ENCODE measurements around the gene SETBP1. TPM values are rescaled to one million over a fixed set of nuclear protein-coding genes. Genes with fewer than 3 reads are reported as not detected.
"Not testable (repeated sequence)": the region's sequence is repeated elsewhere in the genome, so short reads cannot be mapped to it uniquely, and the experiment has no call there.

SETBP1 gene
- total and polyA plus RNA-seq, 5 donors: 2.0 to 24.1 (median 16.4) TPM

DNA sequence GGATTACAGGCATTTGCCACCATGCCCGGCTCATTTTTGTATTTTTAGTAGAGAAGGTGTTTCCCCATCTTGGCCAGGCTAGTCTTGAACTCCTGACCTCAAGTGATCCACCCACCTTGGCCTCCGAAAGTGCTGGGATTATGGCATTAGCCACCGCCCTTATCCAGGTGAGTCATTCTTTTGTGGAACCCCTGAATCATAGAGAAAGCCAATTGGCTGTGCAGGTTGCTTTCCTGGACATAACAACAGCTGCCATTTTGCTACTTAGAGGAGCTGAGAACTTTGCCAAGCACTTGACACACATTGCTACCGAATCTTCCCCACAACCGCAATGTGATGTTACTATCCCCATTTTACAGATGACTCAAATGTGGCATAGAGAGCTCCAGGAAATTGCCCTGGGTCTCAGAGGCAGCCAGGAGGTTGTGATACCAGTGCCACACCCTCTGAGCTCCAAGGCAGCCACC lies 36.0 kb downstream of the SETBP1 start:
- H3K4me1 ChIP-seq (ENCODE audit: control insufficient read depth, insufficient read depth, low read length): no peaks in the 10 kb centered on the region
- ATAC-seq (no peak), DNase-seq (no peak)
- no peak overlapping the region for H3K4me3 ChIP-seq (ENCODE audit: low read length)
- no peaks in the 10 kb centered on the region for H3K9me3 ChIP-seq (ENCODE audit: control insufficient read depth, low read length)
- intact Hi-C loops (cut with DNase I): no loop called here
- no peak overlapping the region for H3K27ac ChIP-seq (ENCODE audit: low read length)
- no peaks in the 10 kb centered on the region for H3K27me3 ChIP-seq (ENCODE audit: control insufficient read depth, insufficient read depth)
- 94% methylated on average over 5 of the region's 5 CpGs for WGBS

DNA sequence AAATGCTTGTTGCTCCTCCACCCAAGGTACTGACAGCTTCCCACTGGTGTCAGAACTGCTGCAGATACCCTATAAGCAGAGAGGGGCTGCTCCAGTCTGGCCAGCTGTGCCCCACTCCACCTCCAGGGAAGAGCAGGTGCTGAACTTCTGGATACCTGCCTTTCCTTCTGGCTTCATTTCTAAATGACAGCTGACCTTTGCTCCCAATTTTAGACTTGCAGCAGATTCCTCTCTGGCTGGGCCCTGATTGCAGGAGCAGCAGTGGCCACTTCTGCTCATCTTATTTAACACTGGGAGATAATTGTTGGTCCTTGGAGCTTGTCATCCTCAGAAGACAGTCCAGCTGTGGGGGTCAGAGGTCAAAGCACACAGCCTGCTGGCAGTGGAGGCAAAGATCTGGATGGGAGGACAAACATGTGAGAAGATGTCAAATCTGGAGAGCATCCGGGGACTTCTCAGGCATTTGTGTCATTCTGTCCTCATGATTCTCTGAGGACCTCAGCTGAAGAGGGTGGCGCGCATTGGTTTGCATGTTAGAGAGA lies 38.9 kb downstream of the SETBP1 start:
- intact Hi-C loops (cut with DNase I): no loop called here
- Histone ChIP-seq H3K27ac (ENCODE audit: low read length) (no peak overlapping the region), H3K4me1 (ENCODE audit: control insufficient read depth, insufficient read depth, low read length) (no peaks in the 10 kb centered on the region), H3K9me3 (ENCODE audit: control insufficient read depth, low read length) (no peaks in the 10 kb centered on the region), H3K27me3 (ENCODE audit: control insufficient read depth, insufficient read depth) (no peaks in the 10 kb centered on the region), H3K4me3 (ENCODE audit: low read length) (no peak overlapping the region)
- ATAC-seq (no peak), DNase-seq (no peak)
- WGBS: 84% methylated on average over 3 of the region's 3 CpGs

DNA sequence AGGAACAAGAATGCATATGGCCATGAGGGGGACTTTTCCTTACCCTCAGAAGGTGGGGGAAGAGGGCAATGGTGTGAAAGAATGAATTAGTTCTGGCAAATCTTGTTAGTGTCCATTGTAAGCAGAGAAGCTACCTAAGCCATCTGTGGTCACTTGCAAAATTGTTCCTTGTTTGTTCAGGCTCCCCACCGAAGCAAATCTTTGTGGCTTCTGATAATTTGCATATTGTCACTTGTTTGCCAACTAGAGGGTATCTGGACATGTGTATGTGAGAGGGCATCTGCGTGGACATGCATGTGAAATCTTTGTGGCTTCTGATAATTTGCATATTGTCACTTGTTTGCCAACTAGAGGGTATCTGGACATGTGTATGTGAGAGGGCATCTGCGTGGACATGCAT lies 41.1 kb downstream of the SETBP1 start:
- ATAC-seq; H3K4me1 ChIP-seq (ENCODE audit: control insufficient read depth, insufficient read depth, low read length); H3K9me3 ChIP-seq (ENCODE audit: control insufficient read depth, low read length); H3K4me3 ChIP-seq (ENCODE audit: low read length); DNase-seq; intact Hi-C loops (cut with DNase I); H3K27me3 ChIP-seq (ENCODE audit: control insufficient read depth, insufficient read depth); H3K27ac ChIP-seq (ENCODE audit: low read length): not testable (repeated sequence)
- WGBS: 89% methylated on average over 3 of the region's 3 CpGs

DNA sequence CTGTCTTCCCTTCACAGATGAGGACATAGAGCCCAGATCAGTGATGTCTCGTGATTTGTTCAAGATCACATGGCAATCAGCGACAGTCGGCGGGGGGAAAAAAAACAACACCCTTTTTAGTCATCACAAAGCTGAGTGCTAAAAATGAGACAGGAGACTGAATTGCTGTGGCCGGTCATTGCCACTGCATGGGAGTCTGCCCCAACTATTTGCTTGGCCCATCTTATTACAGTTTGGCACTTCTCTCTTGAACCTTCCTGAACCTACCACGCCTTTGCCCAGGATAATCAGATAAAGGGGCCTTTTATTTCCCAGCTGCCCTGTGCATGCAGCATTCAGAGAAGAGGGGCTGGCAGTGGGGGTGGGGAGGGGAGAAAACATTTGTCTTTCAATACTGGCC lies 42.7 kb downstream of the SETBP1 start:
- H3K27ac ChIP-seq (ENCODE audit: low read length): no peak overlapping the region
- 86% methylated on average over 6 of the region's 6 CpGs for WGBS
- no peaks in the 10 kb centered on the region for H3K27me3 ChIP-seq (ENCODE audit: control insufficient read depth, insufficient read depth)
- H3K9me3 ChIP-seq (ENCODE audit: control insufficient read depth, low read length): no peaks in the 10 kb centered on the region
- no peak overlapping the region for H3K4me3 ChIP-seq (ENCODE audit: low read length)
- peaks cover 4% of the 10 kb centered on the region for H3K4me1 ChIP-seq (ENCODE audit: control insufficient read depth, insufficient read depth, low read length)
- intact Hi-C loops (cut with DNase I): no loop called here
- ATAC-seq (no peak), DNase-seq (no peak)

DNA sequence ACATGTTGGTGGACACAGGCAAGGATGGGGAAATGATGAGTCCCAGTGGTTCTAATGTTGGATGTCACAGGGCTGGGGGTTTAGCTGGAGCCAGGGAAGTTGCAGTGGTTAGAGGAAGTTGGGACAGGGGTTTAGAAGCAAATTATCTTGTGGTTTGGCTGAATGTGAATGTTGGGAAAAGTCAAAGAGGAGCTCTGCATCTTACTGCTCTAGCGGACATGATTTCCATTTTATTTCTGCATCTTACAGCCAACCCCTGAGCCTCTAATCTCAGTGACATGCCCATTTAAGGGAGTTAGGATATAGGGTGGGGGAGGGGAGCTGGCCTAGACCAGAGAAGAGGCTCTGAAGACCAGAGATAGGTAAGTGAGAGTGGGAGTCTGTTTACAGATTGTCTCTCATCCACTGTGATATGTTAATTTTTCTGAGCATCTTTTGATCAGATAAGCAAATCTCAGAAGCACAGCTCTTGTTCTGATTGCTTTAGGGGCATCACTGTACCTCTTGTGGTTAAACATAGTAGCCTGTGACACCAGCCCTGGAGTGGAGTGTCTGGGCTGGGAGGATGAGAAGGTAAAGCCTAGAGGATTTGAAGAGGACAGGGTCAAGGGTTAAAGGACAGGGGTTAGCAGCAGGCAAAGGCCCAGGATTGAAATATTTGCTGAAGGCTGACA lies 43.6 kb downstream of the SETBP1 start:
- Histone ChIP-seq H3K27ac (ENCODE audit: low read length) (no peak overlapping the region), H3K9me3 (ENCODE audit: control insufficient read depth, low read length) (no peaks in the 10 kb centered on the region), H3K4me1 (ENCODE audit: control insufficient read depth, insufficient read depth, low read length) (peaks cover 4% of the 10 kb centered on the region), H3K4me3 (ENCODE audit: low read length) (no peak overlapping the region), H3K27me3 (ENCODE audit: control insufficient read depth, insufficient read depth) (no peaks in the 10 kb centered on the region)
- intact Hi-C loops (cut with DNase I): no loop called here
- 53% methylated on average over 1 of the region's 1 CpG for WGBS
- ATAC-seq (peak in 1 of 2 donors; percentile 39), DNase-seq (no peak)

DNA sequence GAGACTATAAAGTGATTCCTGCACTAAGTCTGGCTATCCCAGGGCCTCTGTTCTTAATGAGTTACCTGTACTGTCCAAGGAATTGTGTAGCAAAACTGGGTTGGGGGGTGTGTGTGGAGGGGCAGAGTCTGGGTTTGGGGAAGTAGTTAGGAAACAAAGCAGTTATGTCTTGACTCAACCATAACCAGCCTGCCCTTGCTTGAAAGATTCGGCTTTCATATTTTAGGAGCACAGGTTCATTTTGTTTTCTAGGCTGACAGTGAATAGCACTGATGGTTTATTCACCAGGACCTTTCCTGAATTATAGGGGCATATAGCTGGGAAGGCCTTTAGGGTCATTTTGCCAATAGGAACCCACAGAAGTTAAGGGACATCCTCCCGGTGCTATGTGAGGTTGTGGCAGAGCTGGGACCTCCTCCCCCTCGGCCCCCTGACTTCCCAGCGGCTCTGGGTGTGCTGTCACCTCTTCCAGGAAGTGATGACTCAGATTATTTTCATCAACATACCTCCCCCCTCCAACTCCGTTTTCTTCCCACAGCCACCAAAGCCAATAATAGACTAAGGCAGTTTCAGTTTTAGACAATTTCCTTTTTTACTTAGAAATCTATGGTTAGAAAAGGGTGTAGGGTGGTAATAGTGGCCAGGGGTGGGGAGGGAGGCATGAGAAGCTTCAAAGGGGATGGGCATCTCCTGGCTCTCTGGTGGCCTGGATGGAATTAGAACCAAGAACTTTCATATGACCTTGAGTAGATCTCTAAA lies 44.8 kb downstream of the SETBP1 start:
- Histone ChIP-seq H3K4me3 (ENCODE audit: low read length) (no peak overlapping the region), H3K27ac (ENCODE audit: low read length) (peak overlapping the region; percentile 46), H3K9me3 (ENCODE audit: control insufficient read depth, low read length) (no peaks in the 10 kb centered on the region), H3K4me1 (ENCODE audit: control insufficient read depth, insufficient read depth, low read length) (peaks cover 4% of the 10 kb centered on the region), H3K27me3 (ENCODE audit: control insufficient read depth, insufficient read depth) (no peaks in the 10 kb centered on the region)
- WGBS: 33% methylated on average over 5 of the region's 5 CpGs
- ATAC-seq (peak; percentile 84 to 95), DNase-seq (peak; percentile 59 to 74 (median 69))
- intact Hi-C loops (cut with DNase I): no loop called here

DNA sequence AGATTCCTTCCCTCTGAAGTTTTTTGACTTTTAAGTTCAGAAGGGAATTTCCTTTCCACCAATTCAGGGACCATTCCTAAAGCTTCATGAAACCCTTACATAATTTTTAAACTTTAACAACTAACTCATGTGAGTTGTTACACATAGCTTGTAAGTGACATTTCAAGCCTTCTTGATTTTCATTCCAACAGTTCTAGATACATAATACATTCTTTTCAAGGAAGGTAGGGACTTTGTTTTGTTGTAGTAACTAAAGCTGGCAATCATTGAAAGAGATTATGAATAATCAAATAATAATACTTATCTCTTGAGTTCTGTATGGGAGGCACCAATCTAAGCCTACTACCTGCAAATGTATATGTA lies 45.4 kb downstream of the SETBP1 start:
- intact Hi-C loops (cut with DNase I): no loop called here
- Histone ChIP-seq H3K27me3 (ENCODE audit: control insufficient read depth, insufficient read depth) (no peaks in the 10 kb centered on the region), H3K4me1 (ENCODE audit: control insufficient read depth, insufficient read depth, low read length) (peaks cover 4% of the 10 kb centered on the region)

DNA sequence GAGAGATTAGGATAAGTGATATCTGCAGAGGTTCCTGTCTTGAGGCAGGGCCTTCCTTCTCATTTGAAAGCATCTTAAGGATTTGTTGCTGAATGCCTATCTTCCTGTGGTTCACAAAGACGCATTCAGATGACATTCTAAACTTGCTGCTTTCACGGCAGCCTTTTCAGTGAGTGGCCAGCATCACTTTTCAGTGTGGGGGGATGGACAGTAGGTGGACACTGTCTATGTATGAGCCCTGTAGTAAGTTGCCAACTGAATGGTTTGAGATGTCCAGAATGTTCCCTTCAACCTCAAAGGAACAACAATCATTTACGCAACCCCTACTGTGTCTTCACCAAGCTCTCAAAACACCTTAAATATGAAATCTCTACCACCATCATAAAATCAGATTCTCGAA lies 46.6 kb downstream of the SETBP1 start:
- 92% methylated on average over 4 of the region's 4 CpGs for WGBS
- no peak overlapping the region for H3K27ac ChIP-seq (ENCODE audit: low read length)

More for the DNA sequence above, 45.4 kb downstream of the SETBP1 start:
- Histone ChIP-seq H3K27ac (ENCODE audit: low read length) (no peak overlapping the region), H3K9me3 (ENCODE audit: control insufficient read depth, low read length) (no peaks in the 10 kb centered on the region), H3K4me3 (ENCODE audit: low read length) (no peak overlapping the region)
- ATAC-seq (no peak), DNase-seq (no peak)

DNA sequence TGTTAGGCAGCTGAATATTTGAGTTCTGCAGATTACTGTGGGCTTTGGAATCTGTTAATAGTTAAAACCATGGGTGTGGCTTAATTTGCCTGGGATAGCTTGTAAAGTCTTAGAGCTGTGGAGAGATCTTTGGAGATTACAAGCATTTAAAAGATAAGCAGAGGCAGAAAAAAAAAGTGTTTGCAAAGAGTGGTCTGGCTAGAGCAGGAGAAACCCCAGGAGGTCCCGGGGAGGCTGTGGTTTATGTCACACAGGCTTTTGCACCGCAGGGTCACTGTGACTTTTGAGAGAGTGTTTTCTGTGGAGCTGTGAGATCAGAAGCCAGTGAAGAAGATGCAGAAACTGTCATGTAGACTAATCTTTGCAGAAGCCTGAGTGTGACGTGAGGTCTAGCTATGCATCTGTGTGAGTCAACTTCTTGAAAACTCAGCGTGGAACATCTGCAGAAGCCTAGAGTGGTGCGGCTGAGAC lies 49.0 kb downstream of the SETBP1 start:
- no peak overlapping the region for H3K4me3 ChIP-seq (ENCODE audit: low read length)
- no peaks in the 10 kb centered on the region for H3K9me3 ChIP-seq (ENCODE audit: control insufficient read depth, low read length)
- no peaks in the 10 kb centered on the region for H3K27me3 ChIP-seq (ENCODE audit: control insufficient read depth, insufficient read depth)
- intact Hi-C loops (cut with DNase I): no loop called here
- DNase-seq (no peak), ATAC-seq (no peak)
- WGBS: 80% methylated on average over 5 of the region's 5 CpGs
- peaks cover 4% of the 10 kb centered on the region for H3K4me1 ChIP-seq (ENCODE audit: control insufficient read depth, insufficient read depth, low read length)
- no peak overlapping the region for H3K27ac ChIP-seq (ENCODE audit: low read length)

More for the DNA sequence above, 46.6 kb downstream of the SETBP1 start:
- no peak for ATAC-seq
- intact Hi-C loops (cut with DNase I): no loop called here
- H3K4me1 ChIP-seq (ENCODE audit: control insufficient read depth, insufficient read depth, low read length): peaks cover 4% of the 10 kb centered on the region
- no peak overlapping the region for H3K4me3 ChIP-seq (ENCODE audit: low read length)
- no peaks in the 10 kb centered on the region for H3K27me3 ChIP-seq (ENCODE audit: control insufficient read depth, insufficient read depth)
- no peaks in the 10 kb centered on the region for H3K9me3 ChIP-seq (ENCODE audit: control insufficient read depth, low read length)
- no peak for DNase-seq

DNA sequence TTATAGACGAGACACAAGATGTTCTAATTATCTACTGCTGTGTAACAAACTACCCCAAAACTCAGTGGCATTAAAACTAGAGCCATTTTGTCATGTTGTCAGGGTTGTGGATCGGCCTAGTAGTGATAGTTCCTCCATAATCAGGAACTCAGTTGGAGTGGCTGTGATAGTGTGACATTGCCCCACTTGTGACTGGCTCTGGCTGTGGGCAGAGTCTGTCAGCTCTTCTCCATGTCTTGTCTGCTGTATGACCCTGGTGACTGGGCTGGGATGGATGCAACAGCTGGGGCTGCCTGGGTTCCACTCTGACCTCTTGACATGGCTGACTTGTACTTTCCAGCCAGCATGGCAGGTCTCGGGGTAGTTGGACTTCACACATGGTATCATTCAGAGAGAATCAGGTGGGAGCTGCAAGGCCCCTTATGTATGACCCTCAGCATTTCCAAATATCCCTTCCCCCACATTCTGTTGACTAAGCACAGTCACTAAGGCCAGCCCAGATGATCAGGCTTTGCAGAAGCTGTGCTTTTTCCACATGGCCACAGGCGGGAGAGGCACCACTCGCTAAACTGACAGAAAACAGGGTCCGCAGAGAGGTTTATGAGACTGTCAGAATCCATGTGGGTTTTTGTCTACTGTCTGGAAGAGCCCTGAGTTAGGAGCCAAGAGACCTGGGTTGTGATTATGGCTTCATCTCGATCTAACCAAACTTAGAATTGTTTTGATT lies 50.3 kb downstream of the SETBP1 start:
- intact Hi-C loops (cut with DNase I): no loop called here
- Histone ChIP-seq H3K27ac (ENCODE audit: low read length) (no peak overlapping the region), H3K27me3 (ENCODE audit: control insufficient read depth, insufficient read depth) (no peaks in the 10 kb centered on the region), H3K4me3 (ENCODE audit: low read length) (no peak overlapping the region), H3K4me1 (ENCODE audit: control insufficient read depth, insufficient read depth, low read length) (no peaks in the 10 kb centered on the region), H3K9me3 (ENCODE audit: control insufficient read depth, low read length) (no peaks in the 10 kb centered on the region)
- DNase-seq: no peak
- 95% methylated on average over 7 of the region's 7 CpGs for WGBS
- no peak for ATAC-seq

All from right cardiac atrium (tissue), 5 donors.